ENCODE data around the gene LBR.

LBR gene

GRCh38 chr1:225378880-225379279 lies 49.0 kb downstream of the LBR start (continued):
- TF ChIP-seq GLIS3 (CRISPR knock-in tag; IDR thresholded peaks at IDR 0.05), result no peak
- TF ChIP-seq CSRNP3 (CRISPR knock-in tag; IDR thresholded peaks at IDR 0.05), result no peak
- TF ChIP-seq OSR1 (CRISPR knock-in tag; IDR thresholded peaks at IDR 0.05), result no peak

- no peak for ATAC-seq
- TF ChIP-seq CREB5 (CRISPR knock-in tag; IDR thresholded peaks at IDR 0.05; ENCODE audit: low read depth), result no peak
- no peak for TF ChIP-seq TSHZ2 (CRISPR knock-in tag; IDR thresholded peaks at IDR 0.05)
- no peak for TF ChIP-seq ISL1 (CRISPR knock-in tag; IDR thresholded peaks at IDR 0.05)
Measured at GRCh38 chr1:225374996-225375395, 52.8 kb downstream of the LBR start.

GRCh38 chr1:225373155-225373554 lies 54.7 kb downstream of the LBR start:
- ATAC-seq, result no peak
- no peak for TF ChIP-seq ARNTL (CRISPR knock-in tag; IDR thresholded peaks at IDR 0.05; ENCODE audit: borderline replicate concordance, low read depth)
- no peak for TF ChIP-seq ZFP3 (CRISPR knock-in tag; IDR thresholded peaks at IDR 0.05)
- no peak for TF ChIP-seq CSDC2 (CRISPR knock-in tag; IDR thresholded peaks at IDR 0.05)
- no peak for TF ChIP-seq ZFP30 (CRISPR knock-in tag; IDR thresholded peaks at IDR 0.05)
- TF ChIP-seq ESRRG (CRISPR knock-in tag; IDR thresholded peaks at IDR 0.05), result no peak
- TF ChIP-seq ZC3H10 (CRISPR knock-in tag; IDR thresholded peaks at IDR 0.05), result no peak
- no peak for TF ChIP-seq TSHZ2 (CRISPR knock-in tag; IDR thresholded peaks at IDR 0.05)
- no peak for TF ChIP-seq ZNF8 (CRISPR knock-in tag; IDR thresholded peaks at IDR 0.05)
- TF ChIP-seq TCF4 (CRISPR knock-in tag; IDR thresholded peaks at IDR 0.05; ENCODE audit: borderline replicate concordance), result no peak

- TF ChIP-seq CSDC2 (CRISPR knock-in tag; IDR thresholded peaks at IDR 0.05) (no peak), ZFP30 (CRISPR knock-in tag; IDR thresholded peaks at IDR 0.05) (no peak), PPARA (CRISPR knock-in tag; IDR thresholded peaks at IDR 0.05; ENCODE audit: borderline replicate concordance) (no peak), CREB5 (CRISPR knock-in tag; IDR thresholded peaks at IDR 0.05; ENCODE audit: low read depth) (no peak), TSHZ2 (CRISPR knock-in tag; IDR thresholded peaks at IDR 0.05) (no peak)
- ATAC-seq, result no peak
Measured at GRCh38 chr1:225371366-225372010, 56.4 kb downstream of the LBR start.
